ENCODE results near the gene UBE2K.
"Not testable (repeated sequence)": the region's sequence is repeated elsewhere in the genome, so short reads cannot be mapped to it uniquely, and the experiment has no call there.

Gene UBE2K

GRCh38 chr4:39729557-39729956 is 31.6 kb downstream of the UBE2K start:
- no peak for DNase-seq (ENCODE audit: low read depth in 2 of 2)

- DNase-seq (ENCODE audit: low read depth in 2 of 2): no peak
Observed at GRCh38 chr4:39730072-39730471, 32.1 kb downstream of the UBE2K start.

GRCh38 chr4:39731908-39732307 is 34.0 kb downstream of the UBE2K start:
- no peak for DNase-seq (ENCODE audit: low read depth in 2 of 2)

- no peak for DNase-seq (ENCODE audit: low read depth in 2 of 2)
Observed at GRCh38 chr4:39732728-39733127, 34.8 kb downstream of the UBE2K start.

- not testable (repeated sequence) for DNase-seq (ENCODE audit: low read depth in 2 of 2)
Observed at GRCh38 chr4:39739591-39739990, 41.7 kb downstream of the UBE2K start.

GRCh38 chr4:39741401-39741800 is 43.5 kb downstream of the UBE2K start:
- DNase-seq (ENCODE audit: low read depth in 2 of 2): no peak

GRCh38 chr4:39745920-39746319 is 48.0 kb downstream of the UBE2K start:
- DNase-seq (ENCODE audit: low read depth in 2 of 2): no peak

- no peak for DNase-seq (ENCODE audit: low read depth in 2 of 2)
Observed at GRCh38 chr4:39750216-39750615, 52.3 kb downstream of the UBE2K start.

GRCh38 chr4:39754309-39754708 is 56.4 kb downstream of the UBE2K start:
- no peak for DNase-seq (ENCODE audit: low read depth in 2 of 2)

GRCh38 chr4:39756159-39756558 is 58.2 kb downstream of the UBE2K start:
- no peak for DNase-seq (ENCODE audit: low read depth in 2 of 2)

GRCh38 chr4:39758176-39758575 is 60.2 kb downstream of the UBE2K start:
- DNase-seq (ENCODE audit: low read depth in 2 of 2): no peak

- no peak for DNase-seq (ENCODE audit: low read depth in 2 of 2)
Observed at GRCh38 chr4:39759569-39759968, 61.6 kb downstream of the UBE2K start.

- DNase-seq (ENCODE audit: low read depth in 2 of 2): no peak
Observed at GRCh38 chr4:39761005-39761667, 63.2 kb downstream of the UBE2K start.

GRCh38 chr4:39763714-39764572 is 66.0 kb downstream of the UBE2K start:
- DNase-seq (ENCODE audit: low read depth in 2 of 2): no peak

- no peak for DNase-seq (ENCODE audit: low read depth in 2 of 2)
Observed at GRCh38 chr4:39770005-39770404, 72.1 kb downstream of the UBE2K start.

- no peak for DNase-seq (ENCODE audit: low read depth in 2 of 2)
Observed at GRCh38 chr4:39770471-39770870, 72.5 kb downstream of the UBE2K start.

- no peak for DNase-seq (ENCODE audit: low read depth in 2 of 2)
Observed at GRCh38 chr4:39770969-39771724, 73.2 kb downstream of the UBE2K start.

- not testable (repeated sequence) for DNase-seq (ENCODE audit: low read depth in 2 of 2)
Observed at GRCh38 chr4:39781988-39782387, 84.1 kb downstream of the UBE2K start.

GRCh38 chr4:39785083-39785482 is 87.1 kb downstream of the UBE2K start:
- DNase-seq (ENCODE audit: low read depth in 2 of 2): no peak

- DNase-seq (ENCODE audit: low read depth in 2 of 2): no peak
Observed at GRCh38 chr4:39786838-39787237, 88.9 kb downstream of the UBE2K start.

GRCh38 chr4:39792128-39792527 is 94.2 kb downstream of the UBE2K start:
- no peak for DNase-seq (ENCODE audit: low read depth in 2 of 2)

- no peak for DNase-seq (ENCODE audit: low read depth in 2 of 2)
Observed at GRCh38 chr4:39792529-39792928, 94.6 kb downstream of the UBE2K start.

All from stimulated activated CD4-positive, alpha-beta T cell treated with anti-CD3 and anti-CD28 coated beads, Interleukin-12 subunit alpha, Interleukin-12 subunit beta, amount 100 ng/mL, for 24 hours (primary cell).